Omental fat pad (tissue), 4 donors: Measurements from ENCODE around the gene GGN. TPM values are rescaled to one million over a fixed set of nuclear protein-coding genes. Genes with fewer than 3 reads are reported as not detected.
"Not testable (repeated sequence)": the region's sequence is repeated elsewhere in the genome, so short reads cannot be mapped to it uniquely, and the experiment has no call there.

Source experiments
- ATAC-seq: fragments of 150-250 bp; one replicate; pipeline ENCODE4 v1.9.1; 2016; ENCODE audit warnings: mild to moderate bottlenecking, moderate library complexity; ENCODE audit not compliant: low FRiP score
- DNase-seq: peaks from one replicate; pipeline ENCODE4 v3.0.0-alpha.2; 2019; ENCODE audit warnings: low spot score
- total RNA-seq, 4 donors: library from RNA; depleted of rRNA; stranded (reverse); fragments of >200 nt; gene quantifications; one replicate each; pipeline ENCODE4 v1.1.0, GENCODE V29; 2016
- TF ChIP-seq, protein P1 (sequence below), 3 donors: fragments of 450-650 bp; IDR thresholded peaks; one replicate each; pipeline ENCODE4 v1.5.1; 2016 to 2017; ENCODE audit warnings: antibody characterized with exemption in 3 of 3, mild to moderate bottlenecking in 3 of 3, moderate library complexity in 2 of 3

GGN gene
- total RNA-seq, 4 donors from 2014 or later: not detected

DNA sequence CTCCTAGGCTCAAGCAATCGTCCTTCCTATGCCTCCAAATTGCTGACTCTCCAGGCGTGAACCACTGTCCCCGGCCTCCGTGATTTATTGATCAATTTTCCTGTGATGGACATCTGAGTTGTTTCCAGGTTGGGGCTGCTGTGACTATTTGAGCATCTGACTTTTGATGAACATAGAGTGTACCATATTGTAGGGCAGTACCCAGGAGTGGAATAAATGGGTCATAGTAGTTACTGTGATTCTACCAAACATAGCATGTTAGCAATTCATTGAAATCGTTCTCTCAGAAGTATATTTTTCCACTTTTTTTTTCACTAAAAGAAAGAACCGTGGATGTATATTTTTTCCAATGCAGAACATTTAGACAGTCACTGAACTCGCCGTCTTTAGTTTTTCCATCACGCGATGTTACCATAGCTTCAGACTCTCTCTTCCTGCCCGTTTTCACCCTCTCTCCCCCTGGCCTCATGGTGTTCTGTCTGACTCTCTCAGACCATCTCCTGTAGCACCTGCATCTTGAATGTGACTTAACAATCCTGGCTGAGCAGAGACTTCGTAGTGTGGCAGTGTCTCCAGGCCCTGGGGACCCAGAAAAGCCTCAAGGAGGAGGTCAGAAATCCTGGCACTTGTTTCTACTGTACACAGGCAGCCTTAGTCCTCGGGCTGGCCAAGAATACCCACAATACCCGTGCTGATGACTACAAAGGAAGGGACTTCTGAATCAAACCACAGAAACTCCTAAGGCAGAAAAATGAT, 41.4 kb upstream of the GGN start:
- TF ChIP-seq, protein P1, sequence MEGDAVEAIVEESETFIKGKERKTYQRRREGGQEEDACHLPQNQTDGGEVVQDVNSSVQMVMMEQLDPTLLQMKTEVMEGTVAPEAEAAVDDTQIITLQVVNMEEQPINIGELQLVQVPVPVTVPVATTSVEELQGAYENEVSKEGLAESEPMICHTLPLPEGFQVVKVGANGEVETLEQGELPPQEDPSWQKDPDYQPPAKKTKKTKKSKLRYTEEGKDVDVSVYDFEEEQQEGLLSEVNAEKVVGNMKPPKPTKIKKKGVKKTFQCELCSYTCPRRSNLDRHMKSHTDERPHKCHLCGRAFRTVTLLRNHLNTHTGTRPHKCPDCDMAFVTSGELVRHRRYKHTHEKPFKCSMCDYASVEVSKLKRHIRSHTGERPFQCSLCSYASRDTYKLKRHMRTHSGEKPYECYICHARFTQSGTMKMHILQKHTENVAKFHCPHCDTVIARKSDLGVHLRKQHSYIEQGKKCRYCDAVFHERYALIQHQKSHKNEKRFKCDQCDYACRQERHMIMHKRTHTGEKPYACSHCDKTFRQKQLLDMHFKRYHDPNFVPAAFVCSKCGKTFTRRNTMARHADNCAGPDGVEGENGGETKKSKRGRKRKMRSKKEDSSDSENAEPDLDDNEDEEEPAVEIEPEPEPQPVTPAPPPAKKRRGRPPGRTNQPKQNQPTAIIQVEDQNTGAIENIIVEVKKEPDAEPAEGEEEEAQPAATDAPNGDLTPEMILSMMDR (IDR thresholded peaks at IDR 0.05): no peak
- ATAC-seq: no peak
- no peak for DNase-seq

DNA sequence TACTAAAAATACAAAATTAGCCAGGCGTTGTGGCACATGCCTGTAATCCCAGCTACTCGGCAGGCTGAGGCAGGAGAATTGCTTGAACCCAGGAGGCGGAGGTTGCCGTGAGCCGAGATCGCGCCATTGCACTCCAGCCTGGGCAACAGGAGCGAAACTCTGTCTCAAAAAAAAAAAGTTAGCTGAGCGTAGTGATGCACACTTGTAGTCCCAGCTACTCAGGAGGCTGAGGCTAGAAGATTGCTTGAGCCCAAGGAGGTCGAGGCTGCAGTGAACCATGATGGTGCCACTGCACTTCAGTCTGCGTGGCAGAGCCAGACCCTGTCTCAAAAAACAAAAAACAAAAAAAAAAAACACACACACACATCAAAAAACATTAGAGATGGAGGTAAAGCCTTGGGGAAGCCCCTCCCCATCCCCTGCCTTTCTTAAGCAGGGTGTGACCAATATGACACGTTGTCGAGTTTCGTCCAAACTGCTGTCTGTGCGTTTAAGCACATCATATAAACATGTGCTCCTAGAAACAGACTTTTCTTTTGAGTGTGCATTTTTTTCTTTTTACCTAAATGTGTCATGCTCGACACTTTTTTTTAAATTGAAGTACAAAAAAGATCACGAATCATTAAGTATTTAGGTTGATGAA, 39.3 kb upstream of the GGN start:
- ATAC-seq, DNase-seq: not testable (repeated sequence)

DNA sequence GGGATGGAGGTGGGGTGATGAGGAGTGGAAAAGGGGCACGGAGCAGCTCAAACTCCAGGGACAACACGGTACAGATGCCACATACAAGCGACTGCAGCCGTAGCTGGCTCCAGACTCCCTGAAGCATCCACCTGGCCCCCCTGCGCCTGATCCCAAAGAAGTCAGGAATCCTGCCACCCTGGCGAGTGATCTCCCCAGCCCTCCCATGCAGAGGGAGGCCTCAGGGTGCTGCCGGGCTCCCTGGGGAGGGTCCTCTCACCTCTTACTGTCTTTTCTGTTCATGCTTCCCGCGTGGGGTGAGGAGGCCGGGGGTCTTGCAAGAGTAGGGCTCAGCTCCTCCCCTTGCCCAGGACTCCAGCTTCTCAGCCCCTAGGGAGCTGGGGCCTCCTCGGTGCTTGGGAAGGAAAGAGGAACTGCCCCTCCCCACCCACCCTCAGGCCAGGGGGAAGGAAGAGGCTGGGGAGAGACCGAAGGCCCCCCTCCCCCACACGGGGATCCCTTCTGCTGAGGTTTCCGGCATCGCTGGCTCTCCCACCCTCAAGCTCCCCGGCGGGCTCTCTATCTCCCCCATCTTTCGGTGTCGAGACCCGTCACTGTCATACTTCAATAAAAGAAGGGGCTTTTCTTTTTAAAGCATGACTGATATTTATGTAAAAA, 38.1 kb upstream of the GGN start, which contains the start of gene RASGRP4:
RASGRP4 (minus strand) TSS at position 410 of the 657 bp plus-strand sequence; CDS start at position 282, 128 bp downstream.
- ATAC-seq (no peak), DNase-seq (no peak)
- TF ChIP-seq, protein P1 (IDR thresholded peaks at IDR 0.05): no peak

DNA sequence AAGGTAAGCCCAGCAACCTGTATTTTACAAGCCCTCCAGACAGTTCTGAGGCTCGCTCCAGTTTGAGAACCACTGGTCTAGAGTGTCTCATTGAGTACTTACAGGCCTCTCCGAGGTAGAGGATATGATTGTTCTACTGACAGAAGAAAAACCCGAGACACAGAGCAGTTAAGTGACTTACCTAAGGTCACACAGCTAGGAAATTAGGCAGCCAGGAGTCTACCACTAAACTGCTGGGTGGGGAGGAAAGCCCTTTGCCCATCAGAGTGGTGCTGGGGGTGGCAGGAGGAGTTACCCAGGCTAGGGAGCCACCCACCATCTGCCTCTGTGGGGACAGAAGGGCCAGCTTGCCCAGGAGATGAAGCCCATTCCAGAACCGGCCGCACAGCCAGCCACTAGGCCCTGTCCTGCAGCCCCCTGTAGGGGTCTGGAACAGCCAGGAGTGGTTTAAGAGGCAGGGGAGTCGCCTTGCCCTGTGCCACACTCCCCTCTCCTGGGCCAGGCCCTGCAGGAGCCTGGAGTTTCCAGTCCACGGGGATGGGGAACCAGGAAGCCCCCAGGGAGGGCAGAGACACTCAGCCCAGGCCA, 37.5 kb upstream of the GGN start:
- ATAC-seq (no peak), DNase-seq (no peak)
- TF ChIP-seq, protein P1 (IDR thresholded peaks at IDR 0.05): no peak

DNA sequence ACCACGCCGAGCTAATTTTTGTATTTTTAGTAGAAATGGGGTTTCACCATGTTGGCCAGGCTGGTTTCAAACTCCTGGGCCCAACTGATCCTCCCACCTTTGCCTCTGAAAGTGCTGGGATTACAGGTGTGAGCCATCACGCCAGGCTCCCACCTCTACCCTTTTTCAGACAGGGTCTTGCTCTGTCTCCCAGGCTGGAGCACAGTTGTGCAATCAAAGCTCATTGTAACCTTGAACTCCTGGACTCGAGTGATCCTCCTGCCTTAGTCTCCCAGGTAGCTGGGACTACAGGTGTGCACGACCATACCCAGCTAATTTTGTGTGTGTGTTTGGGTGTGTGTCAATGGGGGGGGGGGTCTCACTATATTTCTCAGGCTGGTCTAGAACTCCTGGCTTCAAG, 36.4 kb upstream of the GGN start:
- DNase-seq: no peak
- ATAC-seq: no peak
- TF ChIP-seq, protein P1 (IDR thresholded peaks at IDR 0.05): no peak

DNA sequence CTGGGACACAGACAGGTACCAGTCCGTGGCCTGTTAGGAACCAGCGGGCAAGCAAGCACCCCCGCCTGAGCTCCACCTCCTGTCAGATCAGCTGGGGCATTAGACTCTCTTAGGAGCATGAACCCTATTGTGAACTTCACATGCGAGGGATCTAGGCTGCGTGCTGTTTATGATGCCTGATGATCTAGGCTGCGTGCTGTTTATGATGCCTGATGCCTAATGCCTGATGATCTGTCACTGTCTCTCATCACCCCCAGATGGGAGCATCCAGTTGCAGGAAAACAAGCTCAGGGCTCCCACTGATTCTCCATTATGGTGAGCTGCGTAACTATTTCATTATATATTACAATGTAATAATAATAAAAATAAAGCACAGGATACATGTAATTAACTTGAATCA, 34.6 kb upstream of the GGN start:
- ATAC-seq (no peak), DNase-seq (no peak)
- TF ChIP-seq, protein P1 (IDR thresholded peaks at IDR 0.05): no peak

DNA sequence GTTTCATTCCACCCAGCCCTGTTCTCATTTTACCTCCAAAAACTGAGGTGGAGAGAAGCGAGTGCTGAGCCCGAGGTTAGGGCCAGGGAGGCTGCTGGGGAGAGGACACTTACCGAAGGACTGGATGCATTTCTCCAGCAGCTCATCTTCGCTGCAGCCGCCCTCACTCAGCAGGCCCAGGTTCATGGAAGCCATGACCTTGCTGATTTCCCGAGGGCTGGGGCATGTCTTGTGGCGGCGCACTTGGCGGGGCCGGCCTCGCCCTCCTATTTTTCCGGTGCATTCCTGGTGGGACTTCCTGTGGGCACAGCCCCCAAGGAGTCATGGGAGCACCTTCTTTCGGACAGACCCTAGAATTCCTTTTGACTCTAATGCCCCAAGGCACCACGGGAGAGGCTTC, 34.0 kb upstream of the GGN start:
- TF ChIP-seq, protein P1 (IDR thresholded peaks at IDR 0.05): no peak
- ATAC-seq (no peak), DNase-seq (no peak)
